Glomerular endothelial cell (primary cell): Measurements from ENCODE around the gene ARHGEF17. TPM values are rescaled to one million over a fixed set of nuclear protein-coding genes. Genes with fewer than 3 reads are reported as not detected.

Source experiments
- DNase-seq: peaks from one replicate; pipeline ENCODE4 v3.0.0-alpha.2; 2011; ENCODE audit warnings: low read depth, low spot score; ENCODE audit errors: extremely low read depth
- total RNA-seq: library from RNA; depleted of rRNA; stranded (reverse); fragments of >200 nt; gene quantifications from 2 replicates; pipeline ENCODE4 v1.2.3, GENCODE V29; 2015

ARHGEF17 gene
- total RNA-seq, 1 donor from 2014 or later: 98.5 TPM

- DNase-seq: no peak
Measured at GRCh38 chr11:73403541-73403940, 95.5 kb downstream of the ARHGEF17 start.

- DNase-seq: peak; percentile 10
Measured at GRCh38 chr11:73404048-73404447, 96.0 kb downstream of the ARHGEF17 start.

GRCh38 chr11:73404506-73405145 lies 96.5 kb downstream of the ARHGEF17 start:
- DNase-seq: no peak

- DNase-seq: no peak
Measured at GRCh38 chr11:73405146-73405510, 97.1 kb downstream of the ARHGEF17 start.

DNA sequence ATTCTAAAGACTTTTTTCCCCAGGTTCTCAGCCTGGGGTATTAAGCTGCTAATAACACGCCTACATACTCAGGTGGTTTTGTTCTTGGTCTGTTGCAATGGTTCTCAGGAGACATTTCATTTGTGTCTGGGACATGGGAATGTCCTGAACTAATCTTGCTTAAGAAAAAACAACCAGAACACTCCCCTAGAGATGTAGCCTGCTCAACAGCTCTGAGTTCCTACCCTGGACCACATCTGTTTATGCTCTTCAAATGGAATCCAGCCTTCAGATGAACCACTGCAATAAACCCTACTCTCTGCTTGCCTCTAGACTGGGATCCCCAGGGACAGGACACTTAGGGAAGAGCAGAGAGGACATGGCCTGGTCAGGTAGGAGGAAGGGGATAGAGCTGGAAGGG lies 98.1 kb downstream of the ARHGEF17 start:
- DNase-seq: no peak

GRCh38 chr11:73406619-73407018 lies 98.5 kb downstream of the ARHGEF17 start:
- no peak for DNase-seq

GRCh38 chr11:73409431-73409830 lies 101.4 kb downstream of the ARHGEF17 start:
- DNase-seq: no peak

GRCh38 chr11:73410627-73411026 lies 102.6 kb downstream of the ARHGEF17 start:
- no peak for DNase-seq

GRCh38 chr11:73411031-73411430 lies 103.0 kb downstream of the ARHGEF17 start:
- no peak for DNase-seq

GRCh38 chr11:73412308-73412707 lies 104.2 kb downstream of the ARHGEF17 start:
- DNase-seq: peak; percentile 25

- DNase-seq: no peak
Measured at GRCh38 chr11:73413256-73413655, 105.2 kb downstream of the ARHGEF17 start.

- DNase-seq: no peak
Measured at GRCh38 chr11:73414977-73415651, 107.0 kb downstream of the ARHGEF17 start.

DNA sequence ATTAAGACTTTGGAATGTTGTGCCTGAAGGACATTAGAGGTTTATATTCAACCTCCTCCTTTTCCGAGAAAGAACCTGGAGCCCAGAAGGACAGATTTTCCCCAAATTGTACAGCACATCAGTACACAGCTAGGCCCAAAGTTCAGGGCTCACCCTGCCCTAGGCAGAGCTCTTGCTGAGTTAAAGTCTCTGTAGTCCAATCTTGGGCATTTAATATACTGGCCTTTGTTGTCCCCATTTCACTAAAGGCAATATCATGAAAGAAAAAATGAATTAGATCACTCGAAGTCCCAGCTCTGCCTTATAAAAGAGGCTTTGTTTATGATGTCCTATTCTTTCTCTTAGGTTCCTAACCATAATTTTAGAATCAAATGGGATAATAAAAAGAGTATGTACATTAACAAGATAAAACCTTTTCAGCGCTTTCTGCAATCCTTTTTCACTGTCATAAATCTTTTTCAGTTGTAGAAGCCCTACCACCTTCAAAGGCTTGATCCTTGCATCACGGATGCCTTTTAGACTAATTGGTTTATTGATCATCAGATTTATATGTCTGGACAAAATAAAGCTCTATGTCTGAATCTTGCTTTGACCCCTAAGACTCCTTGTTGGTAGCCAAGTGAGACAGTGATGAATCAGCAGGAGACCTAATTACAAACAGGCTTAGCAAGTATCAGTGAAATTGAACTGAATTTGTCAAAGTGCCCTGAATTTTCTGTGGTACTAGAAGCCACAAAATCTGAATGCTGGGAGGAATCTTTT lies 108.0 kb downstream of the ARHGEF17 start:
- DNase-seq: no peak

DNA sequence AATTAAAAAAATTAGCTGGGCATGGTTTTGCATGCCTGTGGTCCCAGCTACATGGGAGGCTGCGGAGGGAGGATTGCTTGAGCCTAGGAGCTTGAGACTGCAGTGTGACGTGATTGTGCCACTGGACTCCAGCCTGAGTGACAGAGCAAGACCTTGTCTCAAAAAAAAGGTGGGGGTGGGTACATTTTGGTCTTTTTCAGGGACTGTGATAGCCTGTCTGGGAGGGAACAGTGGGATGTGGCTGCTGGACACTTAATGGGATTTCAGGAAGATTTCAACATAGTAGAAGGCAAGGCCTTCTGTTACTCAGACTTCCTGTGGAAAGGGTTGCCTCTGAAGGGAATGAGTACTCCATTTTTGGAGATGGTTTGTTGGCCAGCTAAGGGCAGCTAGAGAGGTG lies 108.7 kb downstream of the ARHGEF17 start:
- DNase-seq: no peak

Other genes with a start within 250 kb of the ARHGEF17 start
- 20.9 and 32.8 TPM in 2 replicates for gene FCHSD2, start 166.0 kb upstream of the ARHGEF17 start, total RNA-seq
- 1.4 and 2.3 TPM in 2 replicates for gene P2RY2, start 90.0 kb upstream of the ARHGEF17 start, total RNA-seq
- 1.1 TPM in 1 of 2 replicates, not detected in the other for gene P2RY6, start 35.9 kb upstream of the ARHGEF17 start, total RNA-seq
- 12.4 and 18.5 TPM in 2 replicates for gene RELT, start 68.1 kb downstream of the ARHGEF17 start, total RNA-seq